ENCODE results near the gene CCDC85C. TPM values are rescaled to one million over a fixed set of nuclear protein-coding genes. Genes with fewer than 3 reads are reported as not detected.

Gene CCDC85C
- total RNA-seq, 2 donors from 2014 or later: 32.8 to 45.8 TPM

DNA sequence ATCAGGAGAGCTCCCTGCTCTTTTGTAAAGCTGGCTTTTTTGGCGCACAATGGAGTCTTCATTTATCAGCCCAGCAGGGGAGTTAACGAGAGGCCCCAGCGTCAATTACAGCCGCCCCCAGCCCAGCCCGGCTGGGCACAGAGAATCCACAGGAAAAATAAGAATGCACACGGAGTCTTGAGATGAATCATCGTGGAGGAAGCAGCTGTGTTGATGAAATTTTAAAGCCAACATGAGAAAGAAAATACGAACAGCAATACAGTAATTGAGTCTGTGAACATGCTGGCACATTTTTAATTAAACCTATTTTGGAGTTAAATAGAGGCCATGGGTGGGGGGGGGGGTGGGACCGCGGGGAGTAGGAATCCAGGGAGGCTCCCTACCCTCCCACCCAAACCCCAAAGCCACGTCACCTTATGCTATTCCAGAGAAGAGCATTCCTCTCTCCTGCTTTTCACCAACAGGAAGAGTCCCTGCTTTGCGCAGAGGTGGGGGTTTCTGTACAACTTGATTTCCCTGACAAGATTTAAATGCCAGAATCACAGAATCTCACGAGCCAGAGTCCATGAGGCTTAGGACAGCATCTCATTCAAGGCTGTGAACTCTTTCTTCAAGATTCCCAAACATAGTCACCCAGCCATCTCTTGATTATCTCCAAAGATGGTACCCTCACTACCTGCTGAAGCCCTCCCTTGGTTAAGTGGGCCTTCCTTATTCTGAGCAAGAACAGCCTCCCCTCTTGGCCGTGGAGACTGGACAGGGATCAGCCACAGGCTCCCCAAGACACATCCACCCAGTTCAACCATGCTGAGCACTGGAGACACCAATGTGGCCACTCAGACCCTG lies 72.5 kb downstream of the CCDC85C start:
- Mint-ChIP-seq H3K27ac (peak overlapping the region; percentile 84), H3K9me3 (no peaks in the 10 kb centered on the region), H3K4me1 (peaks cover 21% of the 10 kb centered on the region), H3K27me3 (ENCODE audit: insufficient read depth) (no peaks in the 10 kb centered on the region), H3K36me3 (ENCODE audit: low read depth) (no peaks in the 10 kb centered on the region), H3K4me3 (peak overlapping the region; percentile 36)
- H3K9ac ChIP-seq (ENCODE audit: extremely low read depth, low read length, poor library complexity, severe bottlenecking): peak overlapping the region; percentile 25
- peak overlapping the region; percentile 93 for H3K27ac ChIP-seq (ENCODE audit: low read depth, low read length)
- no peak for DNase-seq
- H3K4me1 ChIP-seq (ENCODE audit: control insufficient read depth, insufficient read depth, low read length): peaks cover 7% of the 10 kb centered on the region
- H3K4me3 ChIP-seq (ENCODE audit: low read length): peak overlapping the region; percentile 45
- no peaks in the 10 kb centered on the region for H3K27me3 ChIP-seq (ENCODE audit: control insufficient read depth, insufficient read depth, low read length, poor library complexity, severe bottlenecking)
- TF ChIP-seq, protein P1, sequence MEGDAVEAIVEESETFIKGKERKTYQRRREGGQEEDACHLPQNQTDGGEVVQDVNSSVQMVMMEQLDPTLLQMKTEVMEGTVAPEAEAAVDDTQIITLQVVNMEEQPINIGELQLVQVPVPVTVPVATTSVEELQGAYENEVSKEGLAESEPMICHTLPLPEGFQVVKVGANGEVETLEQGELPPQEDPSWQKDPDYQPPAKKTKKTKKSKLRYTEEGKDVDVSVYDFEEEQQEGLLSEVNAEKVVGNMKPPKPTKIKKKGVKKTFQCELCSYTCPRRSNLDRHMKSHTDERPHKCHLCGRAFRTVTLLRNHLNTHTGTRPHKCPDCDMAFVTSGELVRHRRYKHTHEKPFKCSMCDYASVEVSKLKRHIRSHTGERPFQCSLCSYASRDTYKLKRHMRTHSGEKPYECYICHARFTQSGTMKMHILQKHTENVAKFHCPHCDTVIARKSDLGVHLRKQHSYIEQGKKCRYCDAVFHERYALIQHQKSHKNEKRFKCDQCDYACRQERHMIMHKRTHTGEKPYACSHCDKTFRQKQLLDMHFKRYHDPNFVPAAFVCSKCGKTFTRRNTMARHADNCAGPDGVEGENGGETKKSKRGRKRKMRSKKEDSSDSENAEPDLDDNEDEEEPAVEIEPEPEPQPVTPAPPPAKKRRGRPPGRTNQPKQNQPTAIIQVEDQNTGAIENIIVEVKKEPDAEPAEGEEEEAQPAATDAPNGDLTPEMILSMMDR (conservative IDR thresholded peaks at IDR 0.05): no peak
- WGBS, 2 experiments (ENCODE audit: insufficient coverage in 1 of 2, insufficient read length in 1 of 2): 22 to 39% methylated on average over 9 to 14 of the region's 14 CpGs
- peaks cover 4% of the 10 kb centered on the region for H3K36me3 ChIP-seq (ENCODE audit: control insufficient read depth, insufficient read depth, low read length)
- H3K9me3 ChIP-seq (ENCODE audit: control insufficient read depth, low read length): no peaks in the 10 kb centered on the region

DNA sequence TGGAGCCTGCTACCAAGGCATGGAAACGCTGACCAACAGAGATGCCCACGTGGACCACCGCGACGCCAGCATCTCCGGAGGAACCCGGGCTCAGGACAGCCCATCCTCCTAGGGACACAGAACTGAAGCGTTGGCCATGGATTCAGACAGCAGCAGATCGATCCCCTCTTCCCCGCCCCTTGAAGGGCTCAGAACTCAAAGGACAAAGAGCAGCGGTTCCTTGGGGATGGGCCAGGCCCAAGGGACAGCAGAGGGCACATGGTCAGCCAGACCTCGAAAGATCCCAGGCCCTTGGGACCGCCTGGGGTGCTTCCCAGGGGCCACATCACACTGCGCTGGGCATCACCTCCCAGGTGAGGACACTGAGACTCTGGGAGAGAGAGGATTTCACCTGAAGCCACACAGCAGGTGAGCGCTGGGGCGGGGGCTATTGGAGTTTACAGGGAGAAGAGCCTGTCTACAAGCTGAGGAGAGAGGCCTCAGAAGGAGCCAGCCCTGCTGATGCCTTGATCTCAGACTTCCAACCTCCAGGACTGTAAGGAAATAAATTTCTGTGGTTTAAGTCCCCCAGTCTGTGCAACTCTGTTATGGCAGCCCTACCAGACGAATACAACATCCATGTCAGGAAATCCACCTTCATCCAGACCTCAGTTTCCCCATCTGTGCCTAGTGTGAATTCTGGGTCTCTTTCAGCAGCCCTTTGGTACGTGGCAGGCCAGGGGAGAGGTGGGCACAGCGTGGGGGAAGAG lies 73.4 kb downstream of the CCDC85C start:
- Histone ChIP-seq H3K27me3 (ENCODE audit: control insufficient read depth, insufficient read depth, low read length, poor library complexity, severe bottlenecking) (no peaks in the 10 kb centered on the region), H3K36me3 (ENCODE audit: control insufficient read depth, insufficient read depth, low read length) (peaks cover 4% of the 10 kb centered on the region), H3K27ac (ENCODE audit: low read depth, low read length) (peak overlapping the region; percentile 93), H3K9me3 (ENCODE audit: control insufficient read depth, low read length) (no peaks in the 10 kb centered on the region), H3K9ac (ENCODE audit: extremely low read depth, low read length, poor library complexity, severe bottlenecking) (peak overlapping the region; percentile 25), H3K4me3 (ENCODE audit: low read length) (peak overlapping the region; percentile 45), H3K4me1 (ENCODE audit: control insufficient read depth, insufficient read depth, low read length) (peaks cover 7% of the 10 kb centered on the region)
- Mint-ChIP-seq H3K4me1 (peaks cover 21% of the 10 kb centered on the region), H3K4me3 (peak overlapping the region; percentile 36), H3K27ac (peak overlapping the region; percentile 84), H3K27me3 (ENCODE audit: insufficient read depth) (no peaks in the 10 kb centered on the region), H3K9me3 (no peaks in the 10 kb centered on the region), H3K36me3 (ENCODE audit: low read depth) (no peaks in the 10 kb centered on the region)
- TF ChIP-seq, protein P1 (conservative IDR thresholded peaks at IDR 0.05): no peak
- whole genome bisulfite sequencing, 2 experiments (ENCODE audit: insufficient coverage in 1 of 2, insufficient read length in 1 of 2): 83 to 91% methylated on average over 16 to 19 of the region's 19 CpGs
- DNase-seq: no peak

DNA sequence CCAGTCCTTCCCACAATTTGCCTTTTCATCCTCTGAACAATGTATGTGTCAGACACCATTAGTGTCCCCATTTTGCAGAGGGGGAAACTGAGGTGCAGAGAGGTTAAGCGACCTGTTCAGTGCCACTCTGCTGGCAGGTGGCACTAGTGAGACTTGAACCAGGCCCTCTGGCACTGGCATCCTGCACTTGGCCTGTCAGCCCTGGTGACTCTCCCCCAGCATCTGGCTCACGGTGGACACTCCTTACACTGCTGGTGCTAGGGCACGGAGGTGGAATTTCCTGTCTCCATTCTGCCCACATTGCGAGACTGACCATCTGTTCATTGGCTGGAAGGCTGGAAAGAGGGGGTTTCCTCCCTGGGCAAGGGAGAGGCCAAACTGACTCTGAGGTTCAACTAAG lies 74.1 kb downstream of the CCDC85C start:
- 91 to 96% methylated on average over 4 of the region's 4 CpGs for WGBS, 2 experiments (ENCODE audit: insufficient coverage in 1 of 2, insufficient read length in 1 of 2)

More for the DNA sequence above, 74.1 kb downstream of the CCDC85C start:
- Histone ChIP-seq H3K4me1 (ENCODE audit: control insufficient read depth, insufficient read depth, low read length) (peaks cover 7% of the 10 kb centered on the region), H3K9me3 (ENCODE audit: control insufficient read depth, low read length) (no peaks in the 10 kb centered on the region), H3K27ac (ENCODE audit: low read depth, low read length) (no peak overlapping the region), H3K9ac (ENCODE audit: extremely low read depth, low read length, poor library complexity, severe bottlenecking) (no peak overlapping the region), H3K27me3 (ENCODE audit: control insufficient read depth, insufficient read depth, low read length, poor library complexity, severe bottlenecking) (no peaks in the 10 kb centered on the region), H3K4me3 (ENCODE audit: low read length) (no peak overlapping the region), H3K36me3 (ENCODE audit: control insufficient read depth, insufficient read depth, low read length) (peaks cover 4% of the 10 kb centered on the region)
- Mint-ChIP-seq H3K27ac (no peak overlapping the region), H3K9me3 (no peaks in the 10 kb centered on the region), H3K4me3 (no peak overlapping the region), H3K4me1 (peaks cover 27% of the 10 kb centered on the region), H3K27me3 (ENCODE audit: insufficient read depth) (no peaks in the 10 kb centered on the region), H3K36me3 (ENCODE audit: low read depth) (no peaks in the 10 kb centered on the region)
- TF ChIP-seq, protein P1 (conservative IDR thresholded peaks at IDR 0.05): no peak
- no peak for DNase-seq

Measured in endodermal cell (in vitro differentiated cells).